T-helper 17 cell (primary cell): ENCODE results near the gene CEP43. TPM values are rescaled to one million over a fixed set of nuclear protein-coding genes. Genes with fewer than 3 reads are reported as not detected.
A peak's percentile ranks its signal among the peaks of the same experiment; 100 is the strongest.

ENCODE experiments used
- ATAC-seq: fragments of 150-1000 bp; cut with Tn5 transposase; 2 replicates; pipeline ENCODE4 v1.10.0; 2021; ENCODE audit warnings: mild to moderate bottlenecking, moderate library complexity
- DNase-seq, 3 donors: peaks; one replicate each; pipeline versions ENCODE4 v3.0.0 to v3.0.0-alpha.2; 2020 to 2021
- H3K9me3 ChIP-seq: one replicate; pipeline ENCODE4 v1.7.0; 2013; ENCODE audit warnings: low read length, mild to moderate bottlenecking; ENCODE audit not compliant: control insufficient read depth, poor library complexity, severe bottlenecking
- H3K27ac Mint-ChIP-seq: one replicate; pipeline ENCODE4 v1.8.0; 2022; ENCODE audit warnings: mild to moderate bottlenecking, moderate library complexity, mixed read lengths
- H3K27me3 Mint-ChIP-seq: one replicate; pipeline ENCODE4 v1.8.0; 2022; ENCODE audit warnings: mixed read lengths
- H3K36me3 Mint-ChIP-seq: one replicate; pipeline ENCODE4 v1.8.0; 2022; ENCODE audit warnings: low read depth, mixed read lengths
- H3K4me1 Mint-ChIP-seq: one replicate; pipeline ENCODE4 v1.8.0; 2022; ENCODE audit warnings: mild to moderate bottlenecking, mixed read lengths
- H3K4me3 Mint-ChIP-seq: one replicate; pipeline ENCODE4 v1.8.0; 2022; ENCODE audit warnings: mild to moderate bottlenecking, moderate library complexity, mixed read lengths
- total RNA-seq, 4 donors: library from RNA in 2 of 4; stranded (reverse) in 2 of 4; gene quantifications; one replicate each; pipeline ENCODE4 v1.2.3 and lab custom pipeline; 2022 to 2026

Gene CEP43
- total RNA-seq, 2 donors from 2014 or later: 19.8 to 24.0 TPM

GRCh38 chr6:167044696-167045095 lies 45.5 kb downstream of the CEP43 start:
- Mint-ChIP-seq H3K27ac (peak overlapping the region; percentile 94), H3K27me3 (no peaks in the 10 kb centered on the region), H3K36me3 (peaks cover 4% of the 10 kb centered on the region), H3K4me1 (peaks cover 39% of the 10 kb centered on the region), H3K4me3 (no peak overlapping the region)
- ATAC-seq (no peak), DNase-seq (no peak)
- H3K9me3 ChIP-seq: no peaks in the 10 kb centered on the region

GRCh38 chr6:167045828-167046580 lies 46.8 kb downstream of the CEP43 start:
- Mint-ChIP-seq H3K4me1 (peaks cover 43% of the 10 kb centered on the region), H3K27me3 (no peaks in the 10 kb centered on the region), H3K4me3 (peak overlapping the region; percentile 81), H3K36me3 (peaks cover 4% of the 10 kb centered on the region), H3K27ac (peak overlapping the region; percentile 99)
- ATAC-seq (no peak), DNase-seq (no peak)
- no peaks in the 10 kb centered on the region for H3K9me3 ChIP-seq

- H3K9me3 ChIP-seq: no peaks in the 10 kb centered on the region
- DNase-seq: no peak
- peak overlapping the region; percentile 99 for H3K27ac Mint-ChIP-seq
- H3K4me1 Mint-ChIP-seq: peaks cover 41% of the 10 kb centered on the region
- H3K4me3 Mint-ChIP-seq: peak overlapping the region; percentile 84
- ATAC-seq: peak; percentile 49
- no peaks in the 10 kb centered on the region for H3K27me3 Mint-ChIP-seq
- H3K36me3 Mint-ChIP-seq: peaks cover 4% of the 10 kb centered on the region
These were observed 47.8 kb downstream of the CEP43 start for GRCh38 chr6:167046861-167047495.

- DNase-seq: peak in 2 of 3 donors; percentile 42 to 43
- Mint-ChIP-seq H3K36me3 (peaks cover 2% of the 10 kb centered on the region), H3K27me3 (no peaks in the 10 kb centered on the region), H3K27ac (peak overlapping the region; percentile 99), H3K4me3 (peak overlapping the region; percentile 84), H3K4me1 (peaks cover 38% of the 10 kb centered on the region)
- ATAC-seq: peak; percentile 88
- H3K9me3 ChIP-seq: no peaks in the 10 kb centered on the region
These were observed 48.4 kb downstream of the CEP43 start for GRCh38 chr6:167047554-167047953.

Other genes with a start within 250 kb of the CEP43 start
- 100 to 1,000 TPM; 245 to 340 TPM for gene RNASET2, start 42.8 kb upstream of the CEP43 start, total RNA-seq
- 10 to 100 TPM; 57.4 to 60.5 TPM for gene CCR6, start 123.7 kb downstream of the CEP43 start, total RNA-seq
- not detected for gene GPR31, start 158.6 kb downstream of the CEP43 start, total RNA-seq